Liver (tissue), 9 donors: ENCODE results near the gene MSN. TPM values are rescaled to one million over a fixed set of nuclear protein-coding genes. Genes with fewer than 3 reads are reported as not detected.
A peak's percentile ranks its signal among the peaks of the same experiment; 100 is the strongest.

Source experiments
- DNase-seq: peaks from one replicate; pipeline ENCODE4 v3.0.0-alpha.2; 2017; ENCODE audit warnings: low spot score
- H3K27ac ChIP-seq, 2 donors: one replicate each; pipeline ENCODE4 v1.7.0; 2013; ENCODE audit warnings: inconsistent platforms in 2 of 2, low read length in 2 of 2, control low read depth in 1 of 2, low read depth in 1 of 2, mild to moderate bottlenecking in 1 of 2
- H3K27me3 ChIP-seq, 4 donors: one replicate each; pipeline versions ENCODE4 v1.6.1 to v1.7.0; 2013; ENCODE audit warnings: low read length in 3 of 4, inconsistent platforms in 1 of 4, mild to moderate bottlenecking in 1 of 4, moderate library complexity in 1 of 4; ENCODE audit not compliant: control insufficient read depth in 4 of 4, insufficient read depth in 4 of 4
- H3K36me3 ChIP-seq, 4 donors: one replicate each; pipeline versions ENCODE4 v1.6.1 to v1.7.0; 2013; ENCODE audit warnings: low read length in 3 of 4, mild to moderate bottlenecking in 3 of 4, low read depth in 1 of 4, moderate library complexity in 1 of 4; ENCODE audit not compliant: control insufficient read depth in 4 of 4, insufficient read depth in 3 of 4
- H3K4me1 ChIP-seq, 4 donors: one replicate each; pipeline versions ENCODE4 v1.6.1 to v1.7.0; 2013; ENCODE audit warnings: low read length in 3 of 4, mild to moderate bottlenecking in 3 of 4, moderate library complexity in 1 of 4; ENCODE audit not compliant: control insufficient read depth in 4 of 4, insufficient read depth in 4 of 4
- H3K4me3 ChIP-seq, 3 donors: one replicate each; pipeline versions ENCODE4 v1.6.1 to v1.7.0; 2013; ENCODE audit warnings: low read length in 3 of 3, control low read depth in 1 of 3, low read depth in 1 of 3, mild to moderate bottlenecking in 1 of 3
- H3K9ac ChIP-seq, 2 donors: one replicate each; pipeline ENCODE4 v1.7.0; 2013; ENCODE audit warnings: low read length in 2 of 2, mild to moderate bottlenecking in 2 of 2, moderate library complexity in 2 of 2, control low read depth in 1 of 2, low read depth in 1 of 2
- H3K9me3 ChIP-seq, 4 donors: one replicate each; pipeline versions ENCODE4 v1.6.1 to v1.7.0; 2013; ENCODE audit warnings: low read length in 3 of 4; ENCODE audit not compliant: control insufficient read depth in 4 of 4
- EGR1 ChIP-seq, 2 donors: IDR thresholded peaks; 2 replicates each; pipeline ENCODE4 v1.6.1; 2016 to 2018; ENCODE audit warnings: antibody characterized with exemption in 2 of 2, low read depth in 2 of 2
- FOXA1 ChIP-seq: IDR thresholded peaks from 2 replicates; pipeline ENCODE4 v1.6.1; 2016; ENCODE audit warnings: antibody characterized with exemption
- FOXA2 ChIP-seq: IDR thresholded peaks from 2 replicates; pipeline ENCODE4 v1.6.1; 2016; ENCODE audit warnings: antibody characterized with exemption
- GABPA ChIP-seq, 2 donors: IDR thresholded peaks in 1 of 2; conservative IDR thresholded peaks in 1 of 2; 2 replicates each; pipeline ENCODE4 v1.6.1; 2016; ENCODE audit warnings: antibody characterized with exemption in 2 of 2, mild to moderate bottlenecking in 1 of 2, moderate library complexity in 1 of 2
- HNF4A ChIP-seq, 2 donors: conservative IDR thresholded peaks; 2 replicates each; pipeline ENCODE4 v1.6.1; 2016; ENCODE audit warnings: antibody characterized with exemption in 2 of 2, mild to moderate bottlenecking in 2 of 2
- MAX ChIP-seq: IDR thresholded peaks from 2 replicates; pipeline ENCODE4 v1.6.1; 2016; ENCODE audit warnings: antibody characterized with exemption
- NR2F2 ChIP-seq: IDR thresholded peaks from 2 replicates; pipeline ENCODE4 v1.6.1; 2016; ENCODE audit warnings: antibody characterized with exemption
- RAD21 ChIP-seq, 2 donors: IDR thresholded peaks; 2 replicates each; pipeline ENCODE4 v1.6.1; 2016; ENCODE audit warnings: antibody characterized with exemption in 2 of 2, mild to moderate bottlenecking in 2 of 2
- REST ChIP-seq: IDR thresholded peaks from 2 replicates; pipeline ENCODE4 v1.6.1; 2016; ENCODE audit warnings: antibody characterized with exemption, mild to moderate bottlenecking
- RXRA ChIP-seq, 2 donors: IDR thresholded peaks; 2 replicates each; pipeline ENCODE4 v1.6.1; 2017 to 2018; ENCODE audit warnings: antibody characterized with exemption in 2 of 2, mild to moderate bottlenecking in 1 of 2
- SP1 ChIP-seq: IDR thresholded peaks from 2 replicates; pipeline ENCODE4 v1.6.1; 2018; ENCODE audit warnings: antibody characterized with exemption, mild to moderate bottlenecking
- TAF1 ChIP-seq: conservative IDR thresholded peaks from 2 replicates; pipeline ENCODE4 v1.6.1; 2016; ENCODE audit warnings: antibody characterized with exemption, mild to moderate bottlenecking
- ZBTB33 ChIP-seq: IDR thresholded peaks from 2 replicates; pipeline ENCODE4 v1.6.1; 2016; ENCODE audit warnings: antibody characterized with exemption
- WGBS: extraction: QIAGEN DNeasy Blood & Tissue Kit; methylation state at CpG from one replicate; pipeline ENCODE4 v1.1.7; 2013; 5-methylcytosine and 5-hydroxymethylcytosine counted together
- polyA plus RNA-seq, 2 donors: library from polyadenylated mRNA; stranded (reverse) in 1 of 2; unstranded in 1 of 2; fragments of 200-250 nt in 1 of 2; fragments of >200 nt in 1 of 2; fragmentation: Nextera tagmentation in 1 of 2; extraction: Ambion mirVana in 1 of 2; gene quantifications; one replicate each; pipeline versions ENCODE4 v1.2.1 to v1.2.3, GENCODE V29; 2013 to 2015
- total RNA-seq, 2 donors: library from RNA; depleted of rRNA; stranded (reverse); fragments of >200 nt; gene quantifications; one replicate each; pipeline ENCODE4 v1.2.3, GENCODE V29; 2014
- donor health status: healthy.
- donor health status: healthy.
- donor health status: healthy.
- donor health status: healthy.
- donor health status: healthy.

The MSN gene
- total and polyA plus RNA-seq, 4 donors, result 24.3 to 70.0 (median 40.6) TPM

- WGBS, result 64% methylated on average over 5 of the region's 5 CpGs
- DNase-seq, result no peak
- H3K9ac ChIP-seq, result no peak overlapping the region
These were observed 78.5 kb downstream of the MSN start for GRCh38 chrX:65745992-65746391.

GRCh38 chrX:65750674-65751469, 83.4 kb downstream of the MSN start:
- no peaks in the 10 kb centered on the region for H3K9me3 ChIP-seq
- 70% methylated on average over 6 of the region's 6 CpGs for WGBS
- DNase-seq, result no peak
- H3K36me3 ChIP-seq, result no peaks in the 10 kb centered on the region
- no peaks in the 10 kb centered on the region for H3K4me1 ChIP-seq
- H3K27ac ChIP-seq, result no peak overlapping the region
- TF ChIP-seq REST (no peak), SP1 (no peak), ZBTB33 (no peak), RXRA (IDR thresholded peaks at IDR 0.05) (no peak), FOXA2 (no peak), TAF1 (no peak), GABPA (IDR thresholded peaks at IDR 0.05 in 1 of 2, conservative IDR thresholded peaks at IDR 0.05 in 1 of 2) (no peak), MAX (no peak)
- H3K4me3 ChIP-seq, result no peak overlapping the region
- no peaks in the 10 kb centered on the region for H3K27me3 ChIP-seq
- H3K9ac ChIP-seq, result no peak overlapping the region

More at GRCh38 chrX:65745992-65746391, 78.5 kb downstream of the MSN start:
- Histone ChIP-seq H3K27ac (no peak overlapping the region), H3K36me3 (peaks cover 0 to 5% (median 2%) of the 10 kb centered on the region in 4 donors), H3K4me1 (no peaks in the 10 kb centered on the region), H3K27me3 (no peaks in the 10 kb centered on the region), H3K4me3 (no peak overlapping the region), H3K9me3 (no peaks in the 10 kb centered on the region)
- TF ChIP-seq HNF4A (conservative IDR thresholded peaks at IDR 0.05) (no peak), RAD21 (IDR thresholded peaks at IDR 0.05) (peak in 1 of 2 donors; percentile 6), NR2F2 (no peak)

GRCh38 chrX:65751519-65751918, 84.1 kb downstream of the MSN start:
- H3K4me3 ChIP-seq, result no peak overlapping the region
- no peaks in the 10 kb centered on the region for H3K27me3 ChIP-seq
- no peak overlapping the region for H3K27ac ChIP-seq
- no peak overlapping the region for H3K9ac ChIP-seq
- TF ChIP-seq FOXA2, result no peak
- TF ChIP-seq RAD21 (IDR thresholded peaks at IDR 0.05), result no peak
- TF ChIP-seq NR2F2, result no peak
- TF ChIP-seq RXRA (IDR thresholded peaks at IDR 0.05), result no peak
- TF ChIP-seq MAX, result no peak
- TF ChIP-seq ZBTB33, result no peak
- no peak for TF ChIP-seq FOXA1
- TF ChIP-seq TAF1, result no peak
- no peak for TF ChIP-seq EGR1 (IDR thresholded peaks at IDR 0.05; ENCODE audit: low read depth in 2 of 2)
- 65% methylated on average over 2 of the region's 2 CpGs for WGBS
- no peaks in the 10 kb centered on the region for H3K9me3 ChIP-seq
- no peaks in the 10 kb centered on the region for H3K36me3 ChIP-seq
- no peak for DNase-seq
- H3K4me1 ChIP-seq, result no peaks in the 10 kb centered on the region
